Hepatocyte (in vitro differentiated cells): Measurements from ENCODE around the gene ASGR2. TPM values are rescaled to one million over a fixed set of nuclear protein-coding genes. Genes with fewer than 3 reads are reported as not detected.
A peak's percentile ranks its signal among the peaks of the same experiment; 100 is the strongest.

ENCODE experiments used
- DNase-seq: peaks from one replicate; pipeline ENCODE4 v3.0.0-alpha.2; 2016; ENCODE audit warnings: low spot score
- H2AFZ ChIP-seq: fragments of 200-600 bp; sonication (generic); 2 replicates; pipeline ENCODE4 v1.6.0; 2016; ENCODE audit warnings: antibody characterized with exemption, mild to moderate bottlenecking
- H3K27ac ChIP-seq: fragments of 200-600 bp; sonication (generic); 2 replicates; pipeline ENCODE4 v1.5.1; 2016; ENCODE audit warnings: mild to moderate bottlenecking
- H3K27me3 ChIP-seq: fragments of 200-600 bp; sonication (generic); 2 replicates; pipeline ENCODE4 v1.6.1; 2016
- H3K36me3 ChIP-seq: fragments of 200-600 bp; sonication (generic); replicated peaks from 2 replicates; pipeline ENCODE4 v1.5.1; 2016; ENCODE audit warnings: low read depth; ENCODE audit not compliant: insufficient read depth
- H3K4me1 ChIP-seq: fragments of 200-600 bp; sonication (generic); 2 replicates; pipeline ENCODE4 v1.5.1; 2016; ENCODE audit warnings: mild to moderate bottlenecking, moderate library complexity; ENCODE audit not compliant: insufficient read depth
- H3K4me2 ChIP-seq: fragments of 200-600 bp; sonication (generic); 2 replicates; pipeline ENCODE4 v1.6.0; 2016
- H3K4me3 ChIP-seq: fragments of 200-600 bp; sonication (generic); 2 replicates; pipeline ENCODE4 v1.5.1; 2016; ENCODE audit warnings: mild to moderate bottlenecking
- H3K79me2 ChIP-seq: fragments of 200-600 bp; sonication (generic); 2 replicates; pipeline ENCODE4 v1.6.0; 2017; ENCODE audit warnings: mild to moderate bottlenecking
- H3K9me2 ChIP-seq: fragments of 200-600 bp; sonication (generic); replicated peaks from 2 replicates; pipeline ENCODE4 v1.6.0; 2017; ENCODE audit warnings: mild to moderate bottlenecking; ENCODE audit not compliant: insufficient read depth
- H3K9me3 ChIP-seq: fragments of 200-600 bp; sonication (generic); 2 replicates; pipeline ENCODE4 v1.5.1; 2016; ENCODE audit warnings: low read depth, mild to moderate bottlenecking
- H4K20me1 ChIP-seq: fragments of 200-600 bp; sonication (generic); 2 replicates; pipeline ENCODE4 v1.6.0; 2016; ENCODE audit warnings: mild to moderate bottlenecking; ENCODE audit not compliant: insufficient read depth, poor library complexity, severe bottlenecking
- CTCF ChIP-seq: fragments of 200-600 bp; sonication (generic); IDR thresholded peaks from 2 replicates; pipeline ENCODE4 v1.5.1; 2016; ENCODE audit warnings: antibody characterized with exemption, mild to moderate bottlenecking; ENCODE audit not compliant: poor library complexity
- EZH2 ChIP-seq: fragments of 200-600 bp; sonication (generic); IDR thresholded peaks from 2 replicates; pipeline ENCODE4 v1.6.1; 2016; ENCODE audit warnings: antibody characterized with exemption, mild to moderate bottlenecking, borderline replicate concordance
- EZH2phosphoT487 ChIP-seq: fragments of 200-600 bp; sonication (generic); IDR thresholded peaks from one replicate; pipeline ENCODE4 v1.6.1; 2018; ENCODE audit warnings: antibody characterized with exemption, mild to moderate bottlenecking, low read depth, moderate library complexity; ENCODE audit not compliant: unreplicated experiment, severe bottlenecking
- WGBS: methylation state at CpG from one replicate; pipeline ENCODE4 v1.1.6; 2016; ENCODE audit warnings: low lambda C conversion rate; ENCODE audit errors: missing lambda C conversion rate; 5-methylcytosine and 5-hydroxymethylcytosine counted together
- polyA plus RNA-seq: library from polyadenylated mRNA; unstranded; fragments of >200 nt; fragmentation: Nextera tagmentation; extraction: Ambion mirVana; gene quantifications from 2 replicates; pipeline ENCODE4 v1.2.1, GENCODE V29; 2016
- total RNA-seq: library from RNA; depleted of rRNA; stranded (reverse); fragments of >200 nt; gene quantifications from 2 replicates; pipeline ENCODE4 v1.2.3, GENCODE V29; 2014

ASGR2 gene
- total and polyA plus RNA-seq, 2 experiments from 2014 or later = 65.5 to 90.6 TPM

GRCh38 chr17:7119314-7119713 lies 4.7 kb upstream of the ASGR2 start:
- H4K20me1 ChIP-seq = no peaks in the 10 kb centered on the region
- DNase-seq = no peak
- H3K27ac ChIP-seq = no peak overlapping the region
- H2AFZ ChIP-seq = no peak overlapping the region
- peaks cover 7% of the 10 kb centered on the region for H3K4me1 ChIP-seq
- H3K9me3 ChIP-seq = no peaks in the 10 kb centered on the region
- H3K4me2 ChIP-seq = no peak overlapping the region
- no peaks in the 10 kb centered on the region for H3K27me3 ChIP-seq
- no peak overlapping the region for H3K4me3 ChIP-seq
- no peak for TF ChIP-seq EZH2phosphoT487
- TF ChIP-seq CTCF = no peak
- TF ChIP-seq EZH2 = no peak
- no peaks in the 10 kb centered on the region for H3K9me2 ChIP-seq
- WGBS = 89% methylated on average over 11 of the region's 11 CpGs
- H3K36me3 ChIP-seq = no peaks in the 10 kb centered on the region
- no peaks in the 10 kb centered on the region for H3K79me2 ChIP-seq

GRCh38 chr17:7114875-7115614 lies 423 bp upstream of the ASGR2 start:
- no peaks in the 10 kb centered on the region for H3K36me3 ChIP-seq
- H3K79me2 ChIP-seq = no peaks in the 10 kb centered on the region
- TF ChIP-seq CTCF (no peak), EZH2 (no peak), EZH2phosphoT487 (no peak)
- no peaks in the 10 kb centered on the region for H3K9me3 ChIP-seq
- WGBS = 57% methylated on average over 18 of the region's 19 CpGs
- H3K4me3 ChIP-seq = no peak overlapping the region
- no peaks in the 10 kb centered on the region for H4K20me1 ChIP-seq
- no peak overlapping the region for H2AFZ ChIP-seq
- DNase-seq = no peak
- H3K27me3 ChIP-seq = no peaks in the 10 kb centered on the region
- H3K9me2 ChIP-seq = no peaks in the 10 kb centered on the region
- peaks cover 7% of the 10 kb centered on the region for H3K4me1 ChIP-seq
- H3K4me2 ChIP-seq = peak overlapping the region; percentile 55
- H3K27ac ChIP-seq = peak overlapping the region; percentile 81

- Histone ChIP-seq H3K27ac (peak overlapping the region; percentile 68), H3K4me2 (peak overlapping the region; percentile 50), H3K4me1 (peaks cover 7% of the 10 kb centered on the region), H3K79me2 (no peaks in the 10 kb centered on the region), H3K4me3 (no peak overlapping the region), H3K36me3 (no peaks in the 10 kb centered on the region), H2AFZ (no peak overlapping the region), H3K27me3 (no peaks in the 10 kb centered on the region), H3K9me2 (no peaks in the 10 kb centered on the region), H4K20me1 (no peaks in the 10 kb centered on the region), H3K9me3 (no peaks in the 10 kb centered on the region)
- DNase-seq = no peak
- TF ChIP-seq EZH2 = no peak
- no peak for TF ChIP-seq CTCF
- no peak for TF ChIP-seq EZH2phosphoT487
- WGBS = 93% methylated on average over 15 of the region's 15 CpGs
Measured at GRCh38 chr17:7113273-7114071, 1.1 kb downstream of the ASGR2 start.
